Stimulated activated CD4-positive, alpha-beta T cell treated with anti-CD3 and anti-CD28 coated beads, Interleukin-1b, Interleukin-23, amount 100 ng/mL, for 48 hours (primary cell): ENCODE results near the gene TBC1D9.
"Not testable (repeated sequence)": the region's sequence is repeated elsewhere in the genome, so short reads cannot be mapped to it uniquely, and the experiment has no call there.

Source experiments
- DNase-seq: peaks from one replicate; pipeline ENCODE4 v3.0.0-alpha.2; 2020

Gene TBC1D9

GRCh38 chr4:140752291-140753068 is 3.7 kb downstream of the TBC1D9 start:
- DNase-seq: no peak

GRCh38 chr4:140750470-140750869 is 5.7 kb downstream of the TBC1D9 start:
- DNase-seq: no peak

GRCh38 chr4:140748171-140748570 is 8.0 kb downstream of the TBC1D9 start:
- DNase-seq: no peak

- DNase-seq: not testable (repeated sequence)
These were observed 9.6 kb downstream of the TBC1D9 start for GRCh38 chr4:140746546-140746945.

GRCh38 chr4:140744421-140744820 is 11.8 kb downstream of the TBC1D9 start:
- DNase-seq: no peak

GRCh38 chr4:140743194-140743931 is 12.8 kb downstream of the TBC1D9 start:
- DNase-seq: no peak

- no peak for DNase-seq
These were observed 13.4 kb downstream of the TBC1D9 start for GRCh38 chr4:140742838-140743193.

- DNase-seq: no peak
These were observed 15.1 kb downstream of the TBC1D9 start for GRCh38 chr4:140740906-140741670.

GRCh38 chr4:140740422-140740821 is 15.8 kb downstream of the TBC1D9 start:
- DNase-seq: no peak

- no peak for DNase-seq
These were observed 16.2 kb downstream of the TBC1D9 start for GRCh38 chr4:140739971-140740370.

- DNase-seq: no peak
These were observed 18.0 kb downstream of the TBC1D9 start for GRCh38 chr4:140738139-140738538.

GRCh38 chr4:140736669-140737343 is 19.4 kb downstream of the TBC1D9 start:
- DNase-seq: no peak

- DNase-seq: no peak
These were observed 20.3 kb downstream of the TBC1D9 start for GRCh38 chr4:140735779-140736391.

- no peak for DNase-seq
These were observed 20.9 kb downstream of the TBC1D9 start for GRCh38 chr4:140735317-140735716.

GRCh38 chr4:140732780-140733179 is 23.4 kb downstream of the TBC1D9 start:
- no peak for DNase-seq

GRCh38 chr4:140729344-140730049 is 26.7 kb downstream of the TBC1D9 start:
- no peak for DNase-seq

- DNase-seq: no peak
These were observed 29.2 kb downstream of the TBC1D9 start for GRCh38 chr4:140726776-140727500.

GRCh38 chr4:140725556-140725955 is 30.6 kb downstream of the TBC1D9 start:
- DNase-seq: no peak

GRCh38 chr4:140724760-140725159 is 31.4 kb downstream of the TBC1D9 start:
- DNase-seq: no peak

GRCh38 chr4:140720387-140721304 is 35.5 kb downstream of the TBC1D9 start:
- DNase-seq: no peak
